Testis (tissue), 3 donors: ENCODE data around the gene DAB2IP. TPM values are rescaled to one million over a fixed set of nuclear protein-coding genes. Genes with fewer than 3 reads are reported as not detected.

Experiments used
- DNase-seq: peaks from one replicate; pipeline ENCODE4 v3.0.0-alpha.2; 2019
- H3K27ac ChIP-seq, 2 donors: fragments of 200-600 bp; sonication (generic); one replicate each; pipeline ENCODE4 v1.5.1; 2019
- H3K27me3 ChIP-seq: fragments of 200-600 bp; sonication (generic); one replicate; pipeline ENCODE4 v1.5.1; 2019
- H3K36me3 ChIP-seq: fragments of 200-600 bp; sonication (generic); one replicate; pipeline ENCODE4 v1.5.1; 2017; ENCODE audit warnings: low read depth; ENCODE audit errors: missing control alignments
- H3K4me1 ChIP-seq: fragments of 200-600 bp; sonication (generic); one replicate; pipeline ENCODE4 v1.5.1; 2019
- H3K4me3 ChIP-seq, 2 donors: fragments of 200-600 bp; sonication (generic); one replicate each; pipeline ENCODE4 v1.5.1; 2017 to 2019
- H3K9me3 ChIP-seq: fragments of 200-600 bp; sonication (generic); one replicate; pipeline ENCODE4 v1.5.1; 2017
- POLR2A ChIP-seq: fragments of 450-650 bp; IDR thresholded peaks from one replicate; pipeline ENCODE4 v1.6.1; 2017; ENCODE audit warnings: antibody characterized with exemption, mild to moderate bottlenecking, moderate library complexity
- WGBS, 2 donors: methylation state at CpG; one replicate each; pipeline ENCODE4 v1.1.5; 2018; 5-methylcytosine and 5-hydroxymethylcytosine counted together
- intact Hi-C: fragments of 100-400 bp; cut with DNase I; formaldehyde crosslinking; loops from one replicate; pipeline ENCODE4 v1.15.1; 2023; ENCODE audit warnings: low total_unique reads
- polyA plus RNA-seq: library from polyadenylated mRNA; stranded (reverse); fragments of 350-450 nt; fragmentation: Illumina TruSeq; extraction: RNeasy Lipid Tissue Mini Kit (QIAGEN cat#74804); gene quantifications from one replicate; pipeline ENCODE4 v1.2.3, GENCODE V29; 2014; ENCODE audit warnings: low read depth, low replicate concordance; ENCODE audit not compliant: insufficient read depth
- total RNA-seq, 2 donors: library from RNA; depleted of rRNA; stranded (reverse); fragments of >200 nt; gene quantifications; one replicate each; pipeline ENCODE4 v1.2.3, GENCODE V29; 2016
- TF ChIP-seq, protein P1 (sequence below), 3 experiments: fragments of 450-650 bp in 2 of 3; fragments of 200-600 bp in 1 of 3; sonication (generic) in 1 of 3; IDR thresholded peaks; one replicate each; pipeline ENCODE4 v1.5.1; 2016 to 2019; ENCODE audit warnings: antibody characterized with exemption in 3 of 3, mild to moderate bottlenecking in 2 of 3, moderate library complexity in 1 of 3

Gene DAB2IP
- total and polyA plus RNA-seq, 3 donors from 2014 or later, result 57.7 to 136 (median 102) TPM

DNA sequence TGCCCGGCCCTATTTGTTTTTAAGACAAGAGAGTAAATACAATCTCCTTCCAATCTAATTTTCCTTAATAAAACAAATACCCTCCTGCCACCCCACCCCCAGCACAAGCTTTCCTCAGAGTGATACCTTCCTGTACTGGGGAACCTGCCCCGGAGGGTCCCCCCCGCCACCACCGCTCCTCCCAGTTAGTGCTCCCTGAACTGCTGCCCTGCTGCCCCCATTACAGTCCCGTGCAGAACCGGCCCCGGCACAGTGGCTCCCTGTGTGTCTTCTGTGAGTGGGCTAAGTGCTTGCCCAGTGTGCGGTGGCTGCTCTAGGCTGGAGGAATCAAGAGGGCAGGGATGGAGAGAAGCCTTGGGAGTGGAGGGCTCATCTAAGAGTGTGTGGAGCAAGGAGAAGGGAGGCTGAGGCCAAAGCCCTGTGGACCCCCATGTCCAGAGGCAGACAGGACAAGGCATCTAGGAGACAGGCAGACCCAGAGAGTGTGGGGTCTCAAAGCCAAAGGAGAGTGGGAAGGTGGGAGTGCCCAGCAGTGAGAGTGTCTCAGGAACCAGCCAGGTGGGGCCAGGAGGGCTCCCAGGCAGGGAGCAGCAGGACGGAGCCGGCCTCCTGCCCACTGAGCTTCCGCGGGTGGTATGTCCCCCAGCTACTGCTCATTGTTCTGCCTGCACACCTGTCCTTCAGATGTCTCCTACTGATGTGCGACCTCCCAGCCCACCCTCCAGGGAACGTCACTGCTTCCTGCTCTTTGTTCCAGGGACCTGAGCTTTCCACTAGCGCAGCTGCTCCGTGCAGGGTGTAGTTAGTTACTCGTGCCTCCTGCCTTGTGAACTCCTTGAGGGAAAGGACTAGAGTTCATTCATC, 129.0 kb downstream of the DAB2IP start:
- peaks cover 16% of the 10 kb centered on the region for H3K4me1 ChIP-seq

DNA sequence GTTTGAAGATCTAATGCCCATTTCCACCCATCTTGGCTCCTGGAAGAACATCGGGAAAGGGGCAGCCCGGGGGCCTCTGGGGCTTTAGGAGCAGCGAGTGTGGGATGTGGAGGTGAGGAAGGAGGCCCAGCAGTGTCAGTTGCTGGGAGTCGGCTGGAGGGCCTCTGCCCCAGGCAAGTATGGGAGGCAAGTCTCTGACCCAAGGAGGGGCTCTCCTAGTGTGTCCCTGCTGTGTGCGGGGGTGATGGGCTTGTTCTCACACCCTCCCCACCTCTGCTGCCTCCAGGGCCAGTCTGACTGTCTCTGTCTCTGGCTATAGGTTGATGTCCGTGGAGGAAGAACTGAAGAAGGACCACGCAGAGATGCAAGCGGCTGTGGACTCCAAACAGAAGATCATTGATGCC, 129.7 kb downstream of the DAB2IP start:
- WGBS, 2 donors, result 93 to 95% methylated on average over 8 of the region's 8 CpGs
- no peaks in the 10 kb centered on the region for H3K36me3 ChIP-seq
- DNase-seq, result peak; percentile 6
- no peaks in the 10 kb centered on the region for H3K27me3 ChIP-seq
- intact Hi-C loops, result no loop called here
- H3K27ac ChIP-seq, result peak overlapping the region in 1 of 2 donors; percentile 76
- TF ChIP-seq, protein P1, sequence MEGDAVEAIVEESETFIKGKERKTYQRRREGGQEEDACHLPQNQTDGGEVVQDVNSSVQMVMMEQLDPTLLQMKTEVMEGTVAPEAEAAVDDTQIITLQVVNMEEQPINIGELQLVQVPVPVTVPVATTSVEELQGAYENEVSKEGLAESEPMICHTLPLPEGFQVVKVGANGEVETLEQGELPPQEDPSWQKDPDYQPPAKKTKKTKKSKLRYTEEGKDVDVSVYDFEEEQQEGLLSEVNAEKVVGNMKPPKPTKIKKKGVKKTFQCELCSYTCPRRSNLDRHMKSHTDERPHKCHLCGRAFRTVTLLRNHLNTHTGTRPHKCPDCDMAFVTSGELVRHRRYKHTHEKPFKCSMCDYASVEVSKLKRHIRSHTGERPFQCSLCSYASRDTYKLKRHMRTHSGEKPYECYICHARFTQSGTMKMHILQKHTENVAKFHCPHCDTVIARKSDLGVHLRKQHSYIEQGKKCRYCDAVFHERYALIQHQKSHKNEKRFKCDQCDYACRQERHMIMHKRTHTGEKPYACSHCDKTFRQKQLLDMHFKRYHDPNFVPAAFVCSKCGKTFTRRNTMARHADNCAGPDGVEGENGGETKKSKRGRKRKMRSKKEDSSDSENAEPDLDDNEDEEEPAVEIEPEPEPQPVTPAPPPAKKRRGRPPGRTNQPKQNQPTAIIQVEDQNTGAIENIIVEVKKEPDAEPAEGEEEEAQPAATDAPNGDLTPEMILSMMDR (IDR thresholded peaks at IDR 0.05), result no peak
- no peak for TF ChIP-seq POLR2A
- H3K4me3 ChIP-seq, result no peak overlapping the region
- no peaks in the 10 kb centered on the region for H3K9me3 ChIP-seq
- peaks cover 16% of the 10 kb centered on the region for H3K4me1 ChIP-seq

More for the DNA sequence above, 129.0 kb downstream of the DAB2IP start:
- H3K27ac ChIP-seq, result peak overlapping the region; percentile 67 to 76
- no peaks in the 10 kb centered on the region for H3K36me3 ChIP-seq
- DNase-seq, result peak; percentile 9
- no peaks in the 10 kb centered on the region for H3K27me3 ChIP-seq
- 88 to 89% methylated on average over 17 of the region's 17 CpGs for WGBS, 2 donors
- no peaks in the 10 kb centered on the region for H3K9me3 ChIP-seq
- H3K4me3 ChIP-seq, result no peak overlapping the region
- intact Hi-C loops, result no loop called here
- TF ChIP-seq POLR2A, result no peak
- TF ChIP-seq, protein P1 (IDR thresholded peaks at IDR 0.05), result no peak

DNA sequence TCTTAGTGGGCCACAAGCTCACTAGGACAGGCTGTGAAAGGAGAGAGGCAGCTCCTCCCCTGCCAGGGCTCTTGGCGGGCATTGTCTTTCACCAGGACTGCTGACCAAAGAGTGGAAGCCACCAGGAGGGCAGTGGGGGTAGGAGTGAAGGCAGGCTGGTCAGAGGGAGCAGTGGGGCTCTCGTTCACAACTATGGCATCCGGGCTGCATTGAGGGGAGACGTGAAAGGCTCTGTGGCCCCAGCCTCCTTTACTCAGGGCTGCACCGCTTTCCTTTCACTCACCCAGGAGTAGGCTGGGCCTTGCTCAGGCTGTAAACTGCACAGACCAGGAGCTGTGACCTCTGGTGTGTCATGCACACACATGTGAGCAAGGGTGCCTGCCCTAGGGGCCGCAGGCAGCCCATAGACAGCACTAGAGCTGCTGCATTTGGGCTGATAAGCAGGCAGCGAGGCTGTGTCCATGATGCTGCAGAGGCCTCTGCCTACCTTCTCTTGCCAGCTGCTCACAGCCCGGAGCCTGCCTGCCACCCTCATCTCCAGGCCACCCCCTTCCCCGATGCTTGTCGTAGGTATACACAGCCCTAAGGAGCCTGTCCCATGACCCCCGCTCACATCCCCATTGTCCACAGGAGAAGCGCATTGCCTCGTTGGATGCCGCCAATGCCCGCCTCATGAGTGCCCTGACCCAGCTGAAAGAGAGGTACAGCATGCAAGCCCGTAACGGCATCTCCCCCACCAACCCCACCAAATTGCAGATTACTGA, 130.4 kb downstream of the DAB2IP start:
- 87 to 94% methylated on average over 13 to 17 of the region's 17 CpGs for WGBS, 2 donors
- no peaks in the 10 kb centered on the region for H3K27me3 ChIP-seq
- H3K4me1 ChIP-seq, result peaks cover 16% of the 10 kb centered on the region
- no peaks in the 10 kb centered on the region for H3K36me3 ChIP-seq
- peak; percentile 13 for DNase-seq
- peak overlapping the region in 1 of 2 donors; percentile 63 for H3K27ac ChIP-seq
- no peak overlapping the region for H3K4me3 ChIP-seq
- no peak for TF ChIP-seq POLR2A
- TF ChIP-seq, protein P1 (IDR thresholded peaks at IDR 0.05), result no peak
- intact Hi-C loops, result no loop called here
- H3K9me3 ChIP-seq, result no peaks in the 10 kb centered on the region

DNA sequence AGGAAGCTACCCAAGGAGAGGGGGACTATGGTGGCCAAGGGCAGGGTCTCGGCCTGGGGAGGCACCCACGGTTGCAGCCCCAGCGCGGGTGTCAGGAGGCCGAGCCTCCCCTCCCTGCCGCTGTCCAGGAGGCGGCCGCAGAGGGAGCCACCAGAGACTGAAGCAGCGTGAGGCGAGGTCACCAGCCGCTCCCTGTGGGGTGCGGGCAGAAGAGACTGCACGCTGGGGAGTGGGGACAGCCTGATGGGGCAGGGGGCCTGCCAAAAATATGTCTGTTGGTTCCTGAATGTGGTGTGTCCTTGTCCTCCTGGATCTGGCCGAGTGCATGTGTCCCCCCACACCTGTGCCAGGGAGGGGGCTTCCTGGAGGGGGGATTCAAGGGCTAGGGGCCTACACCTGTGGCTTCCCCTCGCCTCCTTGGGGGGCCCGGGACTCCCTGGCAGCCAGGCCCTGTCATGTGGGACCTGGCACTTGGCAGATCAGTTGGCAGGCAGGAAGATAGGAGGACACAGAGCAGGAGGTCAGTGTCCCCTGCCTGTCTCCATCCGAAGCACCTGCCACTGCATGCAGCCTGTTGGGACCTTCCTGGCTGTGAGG, 131.2 kb downstream of the DAB2IP start:
- H3K27me3 ChIP-seq, result no peaks in the 10 kb centered on the region
- no peaks in the 10 kb centered on the region for H3K36me3 ChIP-seq
- peak overlapping the region in 1 of 2 donors; percentile 63 for H3K27ac ChIP-seq

More for the DNA sequence above, 131.2 kb downstream of the DAB2IP start:
- peak; percentile 25 for DNase-seq
- 85 to 96% methylated on average over 15 to 17 of the region's 17 CpGs for WGBS, 2 donors
- H3K9me3 ChIP-seq, result no peaks in the 10 kb centered on the region
- intact Hi-C loops, result no loop called here
- H3K4me3 ChIP-seq, result no peak overlapping the region
- H3K4me1 ChIP-seq, result peaks cover 16% of the 10 kb centered on the region
- no peak for TF ChIP-seq POLR2A
- TF ChIP-seq, protein P1 (IDR thresholded peaks at IDR 0.05), result no peak
